Ovary (tissue), 3 donors: ENCODE results near the gene OGFOD3.

Experiments used
- POLR2A ChIP-seq: fragments of 450-650 bp; IDR thresholded peaks from one replicate; pipeline ENCODE4 v1.6.1; 2017; ENCODE audit warnings: antibody characterized with exemption, mild to moderate bottlenecking, moderate library complexity
- TF ChIP-seq, protein P1 (sequence below), 3 donors: fragments of 450-650 bp in 2 of 3; fragments of 200-600 bp in 1 of 3; IDR thresholded peaks; one replicate each; pipeline versions ENCODE4 v1.5.1 to v1.8.0; 2016 to 2022; ENCODE audit warnings: antibody characterized with exemption in 3 of 3, mild to moderate bottlenecking in 1 of 3
- donor health status: DM: no; HTN: no; CAD: no.

DNA sequence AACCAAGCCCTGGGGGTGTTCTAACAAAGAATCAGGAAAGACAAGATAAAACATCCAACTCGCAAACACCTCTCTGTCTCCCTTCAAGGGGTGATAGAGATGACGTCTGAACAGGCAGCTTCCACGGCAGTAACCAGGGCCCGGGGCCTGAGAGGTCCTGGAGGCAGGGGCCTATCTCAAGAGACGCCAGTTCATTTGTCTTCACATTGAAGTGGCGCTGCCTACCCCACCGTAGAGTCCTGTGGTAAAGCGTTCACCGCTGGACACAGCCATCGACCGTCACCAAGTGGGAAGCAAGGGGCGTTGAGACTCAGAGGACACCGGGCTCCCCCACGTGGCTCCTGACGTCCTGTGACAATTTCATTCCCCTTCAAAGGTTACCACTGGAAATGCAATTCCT, 25.4 kb downstream of the OGFOD3 start:
- TF ChIP-seq, protein P1, sequence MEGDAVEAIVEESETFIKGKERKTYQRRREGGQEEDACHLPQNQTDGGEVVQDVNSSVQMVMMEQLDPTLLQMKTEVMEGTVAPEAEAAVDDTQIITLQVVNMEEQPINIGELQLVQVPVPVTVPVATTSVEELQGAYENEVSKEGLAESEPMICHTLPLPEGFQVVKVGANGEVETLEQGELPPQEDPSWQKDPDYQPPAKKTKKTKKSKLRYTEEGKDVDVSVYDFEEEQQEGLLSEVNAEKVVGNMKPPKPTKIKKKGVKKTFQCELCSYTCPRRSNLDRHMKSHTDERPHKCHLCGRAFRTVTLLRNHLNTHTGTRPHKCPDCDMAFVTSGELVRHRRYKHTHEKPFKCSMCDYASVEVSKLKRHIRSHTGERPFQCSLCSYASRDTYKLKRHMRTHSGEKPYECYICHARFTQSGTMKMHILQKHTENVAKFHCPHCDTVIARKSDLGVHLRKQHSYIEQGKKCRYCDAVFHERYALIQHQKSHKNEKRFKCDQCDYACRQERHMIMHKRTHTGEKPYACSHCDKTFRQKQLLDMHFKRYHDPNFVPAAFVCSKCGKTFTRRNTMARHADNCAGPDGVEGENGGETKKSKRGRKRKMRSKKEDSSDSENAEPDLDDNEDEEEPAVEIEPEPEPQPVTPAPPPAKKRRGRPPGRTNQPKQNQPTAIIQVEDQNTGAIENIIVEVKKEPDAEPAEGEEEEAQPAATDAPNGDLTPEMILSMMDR (IDR thresholded peaks at IDR 0.05) = no peak
- TF ChIP-seq POLR2A = no peak
